Measurements from ENCODE around the gene ATG7. TPM values are rescaled to one million over a fixed set of nuclear protein-coding genes. Genes with fewer than 3 reads are reported as not detected.
"Not testable (repeated sequence)": the region's sequence is repeated elsewhere in the genome, so short reads cannot be mapped to it uniquely, and the experiment has no call there.

Gene ATG7
- total RNA-seq, 1 donor from 2014 or later: 68.9 TPM

- intact Hi-C loops (cut with DNase I): no loop called here
- DNase-seq (ENCODE audit: low spot score) (no peak), ATAC-seq (no peak)
Measured at GRCh38 chr3:11475324-11475723, 203.1 kb downstream of the ATG7 start.

- intact Hi-C loops (cut with DNase I): no loop called here
- no peak for ATAC-seq
- no peak for DNase-seq (ENCODE audit: low spot score)
Measured at GRCh38 chr3:11476735-11477144, 204.5 kb downstream of the ATG7 start.

- ATAC-seq (no peak), DNase-seq (ENCODE audit: low spot score) (no peak)
- intact Hi-C loops (cut with DNase I): no loop called here
Measured at GRCh38 chr3:11477407-11477911, 205.3 kb downstream of the ATG7 start.

GRCh38 chr3:11478167-11478566 is 206.0 kb downstream of the ATG7 start:
- intact Hi-C loops (cut with DNase I): no loop called here
- DNase-seq (ENCODE audit: low spot score) (no peak), ATAC-seq (no peak)

- intact Hi-C loops (cut with DNase I): no loop called here
- no peak for DNase-seq (ENCODE audit: low spot score)
- no peak for ATAC-seq
Measured at GRCh38 chr3:11479221-11479620, 207.0 kb downstream of the ATG7 start.

GRCh38 chr3:11480663-11481298 is 208.6 kb downstream of the ATG7 start:
- DNase-seq (ENCODE audit: low spot score) (no peak), ATAC-seq (peak; percentile 56)
- intact Hi-C loops (cut with DNase I): no loop called here

GRCh38 chr3:11481556-11481955 is 209.4 kb downstream of the ATG7 start:
- ATAC-seq: peak; percentile 82
- intact Hi-C loops (cut with DNase I): no loop called here
- no peak for DNase-seq (ENCODE audit: low spot score)

GRCh38 chr3:11482021-11482420 is 209.8 kb downstream of the ATG7 start:
- DNase-seq (ENCODE audit: low spot score) (peak; percentile 90), ATAC-seq (peak; percentile 94)
- intact Hi-C loops (cut with DNase I): no loop called here

- intact Hi-C loops (cut with DNase I); DNase-seq (ENCODE audit: low spot score); ATAC-seq: not testable (repeated sequence)
Measured at GRCh38 chr3:11488356-11488755, 216.2 kb downstream of the ATG7 start.

GRCh38 chr3:11494131-11494916 is 222.1 kb downstream of the ATG7 start:
- DNase-seq (ENCODE audit: low spot score) (no peak), ATAC-seq (no peak)
- intact Hi-C loops (cut with DNase I): no loop called here

GRCh38 chr3:11495948-11496557 is 223.9 kb downstream of the ATG7 start:
- intact Hi-C loops (cut with DNase I): no loop called here
- DNase-seq (ENCODE audit: low spot score): no peak
- peak; percentile 87 for ATAC-seq

- DNase-seq (ENCODE audit: low spot score) (no peak), ATAC-seq (no peak)
- intact Hi-C loops (cut with DNase I): no loop called here
Measured at GRCh38 chr3:11498177-11498576, 226.0 kb downstream of the ATG7 start.

- peak; percentile 76 for DNase-seq (ENCODE audit: low spot score)
- ATAC-seq: peak; percentile 69
- intact Hi-C loops (cut with DNase I): no loop called here
Measured at GRCh38 chr3:11498646-11499045, 226.4 kb downstream of the ATG7 start.

- DNase-seq (ENCODE audit: low spot score): no peak
- intact Hi-C loops (cut with DNase I): no loop called here
- ATAC-seq: peak; percentile 82
Measured at GRCh38 chr3:11499144-11499543, 226.9 kb downstream of the ATG7 start.

GRCh38 chr3:11502413-11502812 is 230.2 kb downstream of the ATG7 start:
- DNase-seq (ENCODE audit: low spot score); ATAC-seq; intact Hi-C loops (cut with DNase I): not testable (repeated sequence)

GRCh38 chr3:11507719-11508118 is 235.5 kb downstream of the ATG7 start:
- DNase-seq (ENCODE audit: low spot score) (no peak), ATAC-seq (no peak)
- intact Hi-C loops (cut with DNase I): no loop called here

GRCh38 chr3:11508346-11509172 is 236.4 kb downstream of the ATG7 start:
- peak; percentile 18 for ATAC-seq
- intact Hi-C loops (cut with DNase I): no loop called here
- DNase-seq (ENCODE audit: low spot score): no peak

- DNase-seq (ENCODE audit: low spot score) (peak; percentile 76), ATAC-seq (peak; percentile 93)
- intact Hi-C loops (cut with DNase I): no loop called here
Measured at GRCh38 chr3:11509173-11510000, 237.2 kb downstream of the ATG7 start.
